Cerebellar nuclear complex (tissue), 1 donor: ENCODE results near the gene TMEM220.
"Not testable (repeated sequence)": the region's sequence is repeated elsewhere in the genome, so short reads cannot be mapped to it uniquely, and the experiment has no call there.

Experiments used
- DNase-seq, 2 experiments: peaks; one replicate each; lab custom pipeline; 2025; lab: John Stamatoyannopoulos, UW

Gene TMEM220

GRCh38 chr17:10754861-10755591, 25.2 kb upstream of the TMEM220 start:
- DNase-seq: no peak

- no peak for DNase-seq
Observed at GRCh38 chr17:10754109-10754508, 24.3 kb upstream of the TMEM220 start.

- no peak for DNase-seq
Observed at GRCh38 chr17:10752696-10753095, 22.9 kb upstream of the TMEM220 start.

GRCh38 chr17:10751563-10751962, 21.7 kb upstream of the TMEM220 start:
- no peak for DNase-seq

- no peak for DNase-seq
Observed at GRCh38 chr17:10750210-10750609, 20.4 kb upstream of the TMEM220 start.

- no peak for DNase-seq
Observed at GRCh38 chr17:10748531-10749181, 18.8 kb upstream of the TMEM220 start.

GRCh38 chr17:10745231-10745630, 15.4 kb upstream of the TMEM220 start:
- DNase-seq: no peak

- no peak for DNase-seq
Observed at GRCh38 chr17:10744501-10745000, 14.7 kb upstream of the TMEM220 start.

GRCh38 chr17:10743316-10744009, 13.6 kb upstream of the TMEM220 start:
- DNase-seq: no peak

- no peak for DNase-seq
Observed at GRCh38 chr17:10742431-10742830, 12.6 kb upstream of the TMEM220 start.

- DNase-seq: no peak
Observed at GRCh38 chr17:10741416-10742135, 11.8 kb upstream of the TMEM220 start.

- no peak for DNase-seq
Observed at GRCh38 chr17:10739386-10739785, 9.6 kb upstream of the TMEM220 start.

GRCh38 chr17:10738521-10739258, 8.9 kb upstream of the TMEM220 start:
- no peak for DNase-seq

GRCh38 chr17:10737736-10738135, 7.9 kb upstream of the TMEM220 start:
- no peak for DNase-seq

GRCh38 chr17:10737168-10737622, 7.4 kb upstream of the TMEM220 start:
- no peak for DNase-seq

- DNase-seq: no peak
Observed at GRCh38 chr17:10735821-10736220, 6.0 kb upstream of the TMEM220 start.

- no peak for DNase-seq
Observed at GRCh38 chr17:10735251-10735650, 5.4 kb upstream of the TMEM220 start.

GRCh38 chr17:10733666-10734065, 3.8 kb upstream of the TMEM220 start:
- no peak for DNase-seq

- not testable (repeated sequence) for DNase-seq
Observed at GRCh38 chr17:10732121-10732520, 2.3 kb upstream of the TMEM220 start.

- DNase-seq: no peak
Observed at GRCh38 chr17:10731408-10731879, 1.6 kb upstream of the TMEM220 start.

- DNase-seq: not testable (repeated sequence)
Observed at GRCh38 chr17:10730247-10730646, 424 bp upstream of the TMEM220 start.
